ENCODE measurements around the gene PERM1.

Gene PERM1

DNA sequence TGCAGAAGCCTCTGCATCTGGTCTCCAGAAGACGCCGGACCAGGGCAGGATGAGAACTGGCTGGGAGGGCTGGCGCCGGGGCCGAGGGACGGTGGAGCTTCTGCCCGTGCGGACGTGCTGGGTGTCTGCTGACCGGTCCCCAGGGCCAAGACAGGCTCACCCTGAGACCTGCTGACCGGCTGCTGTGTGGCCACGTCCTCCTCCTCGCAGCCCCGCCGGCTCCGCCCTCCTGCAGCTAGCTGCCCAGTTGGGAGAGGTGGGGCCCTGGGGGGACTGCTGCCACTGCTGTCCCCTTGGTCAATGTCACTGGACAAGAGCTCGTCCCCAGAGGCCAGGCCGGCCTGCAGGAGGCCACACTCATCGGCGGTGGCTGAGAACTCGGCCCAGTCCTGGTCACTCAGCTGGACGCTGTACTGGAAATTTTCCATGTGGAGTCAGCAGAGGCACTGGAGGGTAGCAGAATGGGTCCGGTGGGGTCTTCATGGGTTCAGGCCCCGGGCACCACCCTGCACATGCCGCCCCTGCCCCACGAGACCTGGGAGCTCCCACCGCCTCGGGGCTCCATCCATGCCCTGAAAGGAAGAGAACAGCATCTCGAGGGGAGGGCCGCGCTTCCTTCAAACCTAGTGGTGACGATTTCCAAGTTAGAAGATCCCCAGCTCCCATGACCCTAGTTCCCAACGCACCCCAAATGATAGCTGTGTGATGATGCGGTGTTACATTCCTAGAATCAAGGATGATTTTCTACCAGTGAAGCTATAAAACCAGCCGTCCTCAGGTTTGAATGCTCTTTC, 1.1 kb downstream of the PERM1 start:
- Histone ChIP-seq H3K4me1 (ENCODE audit: control insufficient read depth, insufficient read depth, low read depth, low read length) (peaks cover 16% of the 10 kb centered on the region), H3K4ac (ENCODE audit: low read depth in 1 of 2, low read length in 2 of 2) (peak overlapping the region in 1 of 2 experiments; percentile 6), H2BK5ac (ENCODE audit: low read depth, low read length, poor library complexity, severe bottlenecking) (no peak overlapping the region), H4K8ac (ENCODE audit: low read length) (no peak overlapping the region), H3K36me3 (ENCODE audit: control insufficient read depth in 1 of 2, insufficient read depth in 2 of 2, low read depth in 1 of 2, low read length in 2 of 2) (no peaks in the 10 kb centered on the region), H4K91ac (ENCODE audit: low read length) (no peak overlapping the region), H2AK5ac (ENCODE audit: low read length, severe bottlenecking) (no peak overlapping the region), H3K18ac (ENCODE audit: low read depth in 1 of 2, low read length in 2 of 2) (no peak overlapping the region), H2BK12ac (ENCODE audit: low read length in 2 of 2) (no peak overlapping the region), H3K14ac (ENCODE audit: low read length in 2 of 2) (no peak overlapping the region), H3K4me3 (ENCODE audit: insufficient read depth in 1 of 2, low read depth in 1 of 2, low read length in 2 of 2) (no peak overlapping the region), H2BK120ac (ENCODE audit: low read depth, low read length) (no peak overlapping the region), H3K9ac (ENCODE audit: low read length) (no peak overlapping the region), H3K23ac (ENCODE audit: low read length in 2 of 2) (no peak overlapping the region), H3K79me1 (replicated peaks; ENCODE audit: low read length, poor library complexity, severe bottlenecking) (no peaks in the 10 kb centered on the region), H3K9me3 (ENCODE audit: control insufficient read depth, low read length) (no peaks in the 10 kb centered on the region), H2BK15ac (ENCODE audit: low read depth, poor library complexity, severe bottlenecking) (no peak overlapping the region), H3K4me2 (ENCODE audit: low read length, poor library complexity, severe bottlenecking) (no peak overlapping the region), H3K27ac (ENCODE audit: low read length, poor library complexity, severe bottlenecking) (no peak overlapping the region), H2AFZ (ENCODE audit: low read depth, low read length) (no peak overlapping the region), H3K27me3 (ENCODE audit: control insufficient read depth in 1 of 2, insufficient read depth in 1 of 2, low read length in 2 of 2) (peaks cover 22 to 69% of the 10 kb centered on the region in 2 experiments)
- no peak for DNase-seq
- WGBS: 82% methylated on average over 33 of the region's 35 CpGs

GRCh38 chr1:980137-980571, 1.7 kb downstream of the PERM1 start:
- no peak overlapping the region for H4K8ac ChIP-seq (ENCODE audit: low read length)
- H3K4me3 ChIP-seq (ENCODE audit: insufficient read depth in 1 of 2, low read depth in 1 of 2, low read length in 2 of 2): no peak overlapping the region
- no peak overlapping the region for H4K91ac ChIP-seq (ENCODE audit: low read length)
- no peaks in the 10 kb centered on the region for H3K79me1 ChIP-seq (replicated peaks; ENCODE audit: low read length, poor library complexity, severe bottlenecking)
- H2BK5ac ChIP-seq (ENCODE audit: low read depth, low read length, poor library complexity, severe bottlenecking): no peak overlapping the region
- no peak overlapping the region for H2AK5ac ChIP-seq (ENCODE audit: low read length, severe bottlenecking)
- H2BK15ac ChIP-seq (ENCODE audit: low read depth, poor library complexity, severe bottlenecking): no peak overlapping the region
- H3K9ac ChIP-seq (ENCODE audit: low read length): no peak overlapping the region
- H3K27ac ChIP-seq (ENCODE audit: low read length, poor library complexity, severe bottlenecking): no peak overlapping the region
- H2BK120ac ChIP-seq (ENCODE audit: low read depth, low read length): no peak overlapping the region
- no peak overlapping the region for H3K14ac ChIP-seq (ENCODE audit: low read length in 2 of 2)
- peaks cover 17% of the 10 kb centered on the region for H3K4me1 ChIP-seq (ENCODE audit: control insufficient read depth, insufficient read depth, low read depth, low read length)
- H2BK12ac ChIP-seq (ENCODE audit: low read length in 2 of 2): no peak overlapping the region
- H3K9me3 ChIP-seq (ENCODE audit: control insufficient read depth, low read length): no peaks in the 10 kb centered on the region
- peak overlapping the region in 1 of 2 experiments; percentile 6 for H3K4ac ChIP-seq (ENCODE audit: low read depth in 1 of 2, low read length in 2 of 2)
- H3K27me3 ChIP-seq (ENCODE audit: control insufficient read depth in 1 of 2, insufficient read depth in 1 of 2, low read length in 2 of 2): peaks cover 19 to 69% of the 10 kb centered on the region in 2 experiments
- H2AFZ ChIP-seq (ENCODE audit: low read depth, low read length): no peak overlapping the region
- 89% methylated on average over 13 of the region's 13 CpGs for WGBS
- H3K36me3 ChIP-seq (ENCODE audit: control insufficient read depth in 1 of 2, insufficient read depth in 2 of 2, low read depth in 1 of 2, low read length in 2 of 2): peaks cover 0 to 2% of the 10 kb centered on the region in 2 experiments
- no peak overlapping the region for H3K18ac ChIP-seq (ENCODE audit: low read depth in 1 of 2, low read length in 2 of 2)
- no peak overlapping the region for H3K4me2 ChIP-seq (ENCODE audit: low read length, poor library complexity, severe bottlenecking)
- DNase-seq: no peak
- no peak overlapping the region for H3K23ac ChIP-seq (ENCODE audit: low read length in 2 of 2)

- DNase-seq: no peak
- no peak overlapping the region for H3K4me3 ChIP-seq (ENCODE audit: insufficient read depth in 1 of 2, low read depth in 1 of 2, low read length in 2 of 2)
- H4K91ac ChIP-seq (ENCODE audit: low read length): no peak overlapping the region
- H3K18ac ChIP-seq (ENCODE audit: low read depth in 1 of 2, low read length in 2 of 2): no peak overlapping the region
- H3K4ac ChIP-seq (ENCODE audit: low read depth in 1 of 2, low read length in 2 of 2): no peak overlapping the region
- H3K36me3 ChIP-seq (ENCODE audit: control insufficient read depth in 1 of 2, insufficient read depth in 2 of 2, low read depth in 1 of 2, low read length in 2 of 2): peaks cover 0 to 4% of the 10 kb centered on the region in 2 experiments
- H3K9me3 ChIP-seq (ENCODE audit: control insufficient read depth, low read length): no peaks in the 10 kb centered on the region
- peaks cover 17% of the 10 kb centered on the region for H3K4me1 ChIP-seq (ENCODE audit: control insufficient read depth, insufficient read depth, low read depth, low read length)
- H3K27ac ChIP-seq (ENCODE audit: low read length, poor library complexity, severe bottlenecking): no peak overlapping the region
- H3K79me1 ChIP-seq (replicated peaks; ENCODE audit: low read length, poor library complexity, severe bottlenecking): no peaks in the 10 kb centered on the region
- H2AFZ ChIP-seq (ENCODE audit: low read depth, low read length): no peak overlapping the region
- no peak overlapping the region for H3K4me2 ChIP-seq (ENCODE audit: low read length, poor library complexity, severe bottlenecking)
- no peak overlapping the region for H3K23ac ChIP-seq (ENCODE audit: low read length in 2 of 2)
- H2BK15ac ChIP-seq (ENCODE audit: low read depth, poor library complexity, severe bottlenecking): no peak overlapping the region
- 93% methylated on average over 9 of the region's 9 CpGs for WGBS
- H2BK120ac ChIP-seq (ENCODE audit: low read depth, low read length): no peak overlapping the region
- H2AK5ac ChIP-seq (ENCODE audit: low read length, severe bottlenecking): no peak overlapping the region
- no peak overlapping the region for H3K14ac ChIP-seq (ENCODE audit: low read length in 2 of 2)
- no peak overlapping the region for H2BK5ac ChIP-seq (ENCODE audit: low read depth, low read length, poor library complexity, severe bottlenecking)
- no peak overlapping the region for H3K9ac ChIP-seq (ENCODE audit: low read length)
- H2BK12ac ChIP-seq (ENCODE audit: low read length in 2 of 2): no peak overlapping the region
- no peak overlapping the region for H4K8ac ChIP-seq (ENCODE audit: low read length)
- peaks cover 19 to 68% of the 10 kb centered on the region in 2 experiments for H3K27me3 ChIP-seq (ENCODE audit: control insufficient read depth in 1 of 2, insufficient read depth in 1 of 2, low read length in 2 of 2)
Observed at GRCh38 chr1:979744-980072, 2.2 kb downstream of the PERM1 start.

- H3K4ac ChIP-seq (ENCODE audit: low read depth in 1 of 2, low read length in 2 of 2): no peak overlapping the region
- peaks cover 0 to 6% of the 10 kb centered on the region in 2 experiments for H3K36me3 ChIP-seq (ENCODE audit: control insufficient read depth in 1 of 2, insufficient read depth in 2 of 2, low read depth in 1 of 2, low read length in 2 of 2)
- peaks cover 19 to 72% of the 10 kb centered on the region in 2 experiments for H3K27me3 ChIP-seq (ENCODE audit: control insufficient read depth in 1 of 2, insufficient read depth in 1 of 2, low read length in 2 of 2)
- H3K9ac ChIP-seq (ENCODE audit: low read length): no peak overlapping the region
- no peak overlapping the region for H2BK120ac ChIP-seq (ENCODE audit: low read depth, low read length)
- H2BK12ac ChIP-seq (ENCODE audit: low read length in 2 of 2): no peak overlapping the region
- no peaks in the 10 kb centered on the region for H3K79me1 ChIP-seq (replicated peaks; ENCODE audit: low read length, poor library complexity, severe bottlenecking)
- H3K9me3 ChIP-seq (ENCODE audit: control insufficient read depth, low read length): no peaks in the 10 kb centered on the region
- no peak overlapping the region for H2AFZ ChIP-seq (ENCODE audit: low read depth, low read length)
- 85% methylated on average over 60 of the region's 60 CpGs for WGBS
- no peak overlapping the region for H2AK5ac ChIP-seq (ENCODE audit: low read length, severe bottlenecking)
- peaks cover 17% of the 10 kb centered on the region for H3K4me1 ChIP-seq (ENCODE audit: control insufficient read depth, insufficient read depth, low read depth, low read length)
- no peak overlapping the region for H3K4me2 ChIP-seq (ENCODE audit: low read length, poor library complexity, severe bottlenecking)
- no peak overlapping the region for H2BK5ac ChIP-seq (ENCODE audit: low read depth, low read length, poor library complexity, severe bottlenecking)
- DNase-seq: no peak
- no peak overlapping the region for H4K8ac ChIP-seq (ENCODE audit: low read length)
- no peak overlapping the region for H4K91ac ChIP-seq (ENCODE audit: low read length)
- H2BK15ac ChIP-seq (ENCODE audit: low read depth, poor library complexity, severe bottlenecking): peak overlapping the region; percentile 85
- no peak overlapping the region for H3K18ac ChIP-seq (ENCODE audit: low read depth in 1 of 2, low read length in 2 of 2)
- no peak overlapping the region for H3K27ac ChIP-seq (ENCODE audit: low read length, poor library complexity, severe bottlenecking)
- H3K4me3 ChIP-seq (ENCODE audit: insufficient read depth in 1 of 2, low read depth in 1 of 2, low read length in 2 of 2): no peak overlapping the region
- H3K14ac ChIP-seq (ENCODE audit: low read length in 2 of 2): no peak overlapping the region
- no peak overlapping the region for H3K23ac ChIP-seq (ENCODE audit: low read length in 2 of 2)
Observed at GRCh38 chr1:978835-979743, 2.8 kb downstream of the PERM1 start.

Data from mesenchymal stem cell (in vitro differentiated cells and primary cell).